Liver (tissue), 9 donors: ENCODE measurements around the gene AAK1. TPM values are rescaled to one million over a fixed set of nuclear protein-coding genes. Genes with fewer than 3 reads are reported as not detected.
"Not testable (repeated sequence)": the region's sequence is repeated elsewhere in the genome, so short reads cannot be mapped to it uniquely, and the experiment has no call there.

Source experiments
- DNase-seq: peaks from one replicate; pipeline ENCODE4 v3.0.0-alpha.2; 2017; ENCODE audit warnings: low spot score
- H3K27ac ChIP-seq, 2 donors: one replicate each; pipeline ENCODE4 v1.7.0; 2013; ENCODE audit warnings: inconsistent platforms in 2 of 2, low read length in 2 of 2, control low read depth in 1 of 2, low read depth in 1 of 2, mild to moderate bottlenecking in 1 of 2
- H3K27me3 ChIP-seq, 4 donors: one replicate each; pipeline versions ENCODE4 v1.6.1 to v1.7.0; 2013; ENCODE audit warnings: low read length in 3 of 4, inconsistent platforms in 1 of 4, mild to moderate bottlenecking in 1 of 4, moderate library complexity in 1 of 4; ENCODE audit not compliant: control insufficient read depth in 4 of 4, insufficient read depth in 4 of 4
- H3K36me3 ChIP-seq, 4 donors: one replicate each; pipeline versions ENCODE4 v1.6.1 to v1.7.0; 2013; ENCODE audit warnings: low read length in 3 of 4, mild to moderate bottlenecking in 3 of 4, low read depth in 1 of 4, moderate library complexity in 1 of 4; ENCODE audit not compliant: control insufficient read depth in 4 of 4, insufficient read depth in 3 of 4
- H3K4me1 ChIP-seq, 4 donors: one replicate each; pipeline versions ENCODE4 v1.6.1 to v1.7.0; 2013; ENCODE audit warnings: low read length in 3 of 4, mild to moderate bottlenecking in 3 of 4, moderate library complexity in 1 of 4; ENCODE audit not compliant: control insufficient read depth in 4 of 4, insufficient read depth in 4 of 4
- H3K4me3 ChIP-seq, 3 donors: one replicate each; pipeline versions ENCODE4 v1.6.1 to v1.7.0; 2013; ENCODE audit warnings: low read length in 3 of 3, control low read depth in 1 of 3, low read depth in 1 of 3, mild to moderate bottlenecking in 1 of 3
- H3K9ac ChIP-seq, 2 donors: one replicate each; pipeline ENCODE4 v1.7.0; 2013; ENCODE audit warnings: low read length in 2 of 2, mild to moderate bottlenecking in 2 of 2, moderate library complexity in 2 of 2, control low read depth in 1 of 2, low read depth in 1 of 2
- H3K9me3 ChIP-seq, 4 donors: one replicate each; pipeline versions ENCODE4 v1.6.1 to v1.7.0; 2013; ENCODE audit warnings: low read length in 3 of 4; ENCODE audit not compliant: control insufficient read depth in 4 of 4
- EGR1 ChIP-seq, 2 donors: IDR thresholded peaks; 2 replicates each; pipeline ENCODE4 v1.6.1; 2016 to 2018; ENCODE audit warnings: antibody characterized with exemption in 2 of 2, low read depth in 2 of 2
- FOXA1 ChIP-seq: IDR thresholded peaks from 2 replicates; pipeline ENCODE4 v1.6.1; 2016; ENCODE audit warnings: antibody characterized with exemption
- FOXA2 ChIP-seq: IDR thresholded peaks from 2 replicates; pipeline ENCODE4 v1.6.1; 2016; ENCODE audit warnings: antibody characterized with exemption
- GABPA ChIP-seq, 2 donors: IDR thresholded peaks in 1 of 2; conservative IDR thresholded peaks in 1 of 2; 2 replicates each; pipeline ENCODE4 v1.6.1; 2016; ENCODE audit warnings: antibody characterized with exemption in 2 of 2, mild to moderate bottlenecking in 1 of 2, moderate library complexity in 1 of 2
- HNF4A ChIP-seq, 2 donors: conservative IDR thresholded peaks; 2 replicates each; pipeline ENCODE4 v1.6.1; 2016; ENCODE audit warnings: antibody characterized with exemption in 2 of 2, mild to moderate bottlenecking in 2 of 2
- HNF4G ChIP-seq: IDR thresholded peaks from 2 replicates; pipeline ENCODE4 v1.6.1; 2016; ENCODE audit warnings: antibody characterized with exemption
- NR2F2 ChIP-seq: IDR thresholded peaks from 2 replicates; pipeline ENCODE4 v1.6.1; 2016; ENCODE audit warnings: antibody characterized with exemption
- RXRA ChIP-seq, 2 donors: IDR thresholded peaks; 2 replicates each; pipeline ENCODE4 v1.6.1; 2017 to 2018; ENCODE audit warnings: antibody characterized with exemption in 2 of 2, mild to moderate bottlenecking in 1 of 2
- YY1 ChIP-seq: IDR thresholded peaks from 2 replicates; pipeline ENCODE4 v1.6.1; 2016; ENCODE audit warnings: antibody characterized with exemption, mild to moderate bottlenecking
- WGBS: extraction: QIAGEN DNeasy Blood & Tissue Kit; methylation state at CpG from one replicate; pipeline ENCODE4 v1.1.7; 2013; 5-methylcytosine and 5-hydroxymethylcytosine counted together
- polyA plus RNA-seq, 2 donors: library from polyadenylated mRNA; stranded (reverse) in 1 of 2; unstranded in 1 of 2; fragments of 200-250 nt in 1 of 2; fragments of >200 nt in 1 of 2; fragmentation: Nextera tagmentation in 1 of 2; extraction: Ambion mirVana in 1 of 2; gene quantifications; one replicate each; pipeline versions ENCODE4 v1.2.1 to v1.2.3, GENCODE V29; 2013 to 2015
- total RNA-seq, 2 donors: library from RNA; depleted of rRNA; stranded (reverse); fragments of >200 nt; gene quantifications; one replicate each; pipeline ENCODE4 v1.2.3, GENCODE V29; 2014
- TF ChIP-seq, protein P1 (sequence below): IDR thresholded peaks from 2 replicates; pipeline ENCODE4 v1.6.1; 2016; ENCODE audit warnings: antibody characterized with exemption, mild to moderate bottlenecking
- TF ChIP-seq, protein P2 (sequence below): IDR thresholded peaks from 2 replicates; pipeline ENCODE4 v1.6.1; 2016; ENCODE audit warnings: antibody characterized with exemption
- TF ChIP-seq, protein P3 (sequence below): IDR thresholded peaks from 2 replicates; pipeline ENCODE4 v1.6.1; 2016; ENCODE audit warnings: antibody characterized with exemption
- donor health status: healthy.
- donor health status: healthy.
- donor health status: healthy.
- donor health status: healthy.
- donor health status: healthy.

AAK1 gene
- total and polyA plus RNA-seq, 4 donors, result 3.9 to 14.3 (median 11.3) TPM

DNA sequence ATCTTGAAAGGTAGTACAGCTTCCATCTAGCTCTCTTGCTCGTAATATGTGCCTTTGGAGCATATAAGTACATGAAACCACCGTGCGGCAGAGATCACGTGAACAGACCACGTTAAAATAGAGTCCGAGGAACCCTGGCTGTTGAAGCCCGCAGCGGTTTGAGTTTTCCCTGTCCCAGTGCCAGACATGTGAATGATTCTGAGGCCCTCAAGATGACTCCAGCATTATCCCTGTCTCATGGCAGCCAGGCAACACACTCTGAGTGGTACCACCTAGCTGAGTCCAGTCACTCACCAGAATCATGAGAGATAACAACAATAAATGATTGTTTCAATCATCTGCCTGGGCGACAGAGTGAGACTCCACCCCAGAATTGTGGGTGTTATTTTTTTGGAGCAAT is 21.6 kb upstream of the AAK1 start:
- DNase-seq, result no peak
- Histone ChIP-seq H3K4me1 (peaks cover 0 to 4% (median 0%) of the 10 kb centered on the region in 4 donors), H3K9ac (no peak overlapping the region), H3K27me3 (no peaks in the 10 kb centered on the region), H3K36me3 (no peaks in the 10 kb centered on the region), H3K4me3 (no peak overlapping the region), H3K27ac (no peak overlapping the region), H3K9me3 (no peaks in the 10 kb centered on the region)
- TF ChIP-seq FOXA1, result no peak
- no peak for TF ChIP-seq YY1
- 96% methylated on average over 9 of the region's 9 CpGs for WGBS

DNA sequence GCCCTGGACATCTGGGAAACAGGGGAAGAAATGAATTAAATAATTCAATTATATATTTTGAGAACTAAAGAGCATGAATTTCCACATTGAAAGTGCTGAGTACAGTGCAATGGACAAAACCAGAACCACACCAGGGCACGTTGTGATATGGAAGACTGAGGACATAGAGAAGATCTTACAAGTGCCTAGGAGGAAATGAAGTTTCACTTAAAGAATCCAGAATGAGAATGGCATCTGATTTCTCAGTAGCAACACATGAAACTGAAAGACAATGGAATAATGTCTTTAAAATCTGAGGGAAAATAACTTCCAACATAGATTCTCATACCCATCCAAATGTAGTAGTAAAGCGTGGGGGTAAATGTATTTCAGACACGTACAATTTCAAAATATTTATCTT is 20.3 kb upstream of the AAK1 start:
- Histone ChIP-seq H3K4me3 (no peak overlapping the region), H3K36me3 (no peaks in the 10 kb centered on the region), H3K4me1 (peaks cover 0 to 4% (median 0%) of the 10 kb centered on the region in 4 donors), H3K9ac (no peak overlapping the region), H3K27me3 (no peaks in the 10 kb centered on the region), H3K9me3 (no peaks in the 10 kb centered on the region), H3K27ac (no peak overlapping the region)
- 92% methylated on average over 3 of the region's 3 CpGs for WGBS
- DNase-seq, result no peak
- no peak for TF ChIP-seq FOXA2
- no peak for TF ChIP-seq NR2F2
- TF ChIP-seq, protein P1, sequence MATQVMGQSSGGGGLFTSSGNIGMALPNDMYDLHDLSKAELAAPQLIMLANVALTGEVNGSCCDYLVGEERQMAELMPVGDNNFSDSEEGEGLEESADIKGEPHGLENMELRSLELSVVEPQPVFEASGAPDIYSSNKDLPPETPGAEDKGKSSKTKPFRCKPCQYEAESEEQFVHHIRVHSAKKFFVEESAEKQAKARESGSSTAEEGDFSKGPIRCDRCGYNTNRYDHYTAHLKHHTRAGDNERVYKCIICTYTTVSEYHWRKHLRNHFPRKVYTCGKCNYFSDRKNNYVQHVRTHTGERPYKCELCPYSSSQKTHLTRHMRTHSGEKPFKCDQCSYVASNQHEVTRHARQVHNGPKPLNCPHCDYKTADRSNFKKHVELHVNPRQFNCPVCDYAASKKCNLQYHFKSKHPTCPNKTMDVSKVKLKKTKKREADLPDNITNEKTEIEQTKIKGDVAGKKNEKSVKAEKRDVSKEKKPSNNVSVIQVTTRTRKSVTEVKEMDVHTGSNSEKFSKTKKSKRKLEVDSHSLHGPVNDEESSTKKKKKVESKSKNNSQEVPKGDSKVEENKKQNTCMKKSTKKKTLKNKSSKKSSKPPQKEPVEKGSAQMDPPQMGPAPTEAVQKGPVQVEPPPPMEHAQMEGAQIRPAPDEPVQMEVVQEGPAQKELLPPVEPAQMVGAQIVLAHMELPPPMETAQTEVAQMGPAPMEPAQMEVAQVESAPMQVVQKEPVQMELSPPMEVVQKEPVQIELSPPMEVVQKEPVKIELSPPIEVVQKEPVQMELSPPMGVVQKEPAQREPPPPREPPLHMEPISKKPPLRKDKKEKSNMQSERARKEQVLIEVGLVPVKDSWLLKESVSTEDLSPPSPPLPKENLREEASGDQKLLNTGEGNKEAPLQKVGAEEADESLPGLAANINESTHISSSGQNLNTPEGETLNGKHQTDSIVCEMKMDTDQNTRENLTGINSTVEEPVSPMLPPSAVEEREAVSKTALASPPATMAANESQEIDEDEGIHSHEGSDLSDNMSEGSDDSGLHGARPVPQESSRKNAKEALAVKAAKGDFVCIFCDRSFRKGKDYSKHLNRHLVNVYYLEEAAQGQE, result no peak
- no peak for TF ChIP-seq EGR1 (IDR thresholded peaks at IDR 0.05; ENCODE audit: low read depth in 2 of 2)
- TF ChIP-seq GABPA (IDR thresholded peaks at IDR 0.05 in 1 of 2, conservative IDR thresholded peaks at IDR 0.05 in 1 of 2), result no peak
- no peak for TF ChIP-seq HNF4G
- TF ChIP-seq, protein P2, sequence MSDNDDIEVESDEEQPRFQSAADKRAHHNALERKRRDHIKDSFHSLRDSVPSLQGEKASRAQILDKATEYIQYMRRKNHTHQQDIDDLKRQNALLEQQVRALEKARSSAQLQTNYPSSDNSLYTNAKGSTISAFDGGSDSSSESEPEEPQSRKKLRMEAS, result no peak
- TF ChIP-seq HNF4A (conservative IDR thresholded peaks at IDR 0.05), result no peak
- TF ChIP-seq RXRA (IDR thresholded peaks at IDR 0.05), result no peak
- TF ChIP-seq, protein P3, sequence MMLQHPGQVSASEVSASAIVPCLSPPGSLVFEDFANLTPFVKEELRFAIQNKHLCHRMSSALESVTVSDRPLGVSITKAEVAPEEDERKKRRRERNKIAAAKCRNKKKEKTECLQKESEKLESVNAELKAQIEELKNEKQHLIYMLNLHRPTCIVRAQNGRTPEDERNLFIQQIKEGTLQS, result no peak

DNA sequence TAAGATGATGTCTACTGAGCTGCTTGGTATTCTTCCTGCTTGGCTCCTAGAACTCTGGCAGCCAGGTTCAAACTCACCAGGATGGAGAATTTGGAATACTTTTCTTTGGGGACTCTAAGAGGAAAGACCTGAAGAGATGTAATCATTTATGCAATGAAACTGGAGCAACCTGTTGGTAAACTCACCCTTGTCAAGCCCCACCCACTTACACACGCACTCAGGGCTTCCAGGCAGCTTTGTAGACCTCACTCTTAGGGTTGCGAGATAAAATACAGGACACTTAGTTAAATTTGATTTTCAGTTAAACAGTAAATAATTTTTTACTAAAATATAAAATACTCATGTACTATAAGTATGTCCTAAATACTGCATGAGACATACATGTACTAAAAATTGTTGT is 19.0 kb upstream of the AAK1 start:
- H3K27ac ChIP-seq, H3K27me3 ChIP-seq, H3K9me3 ChIP-seq, DNase-seq, H3K4me1 ChIP-seq, H3K36me3 ChIP-seq, H3K4me3 ChIP-seq, H3K9ac ChIP-seq: not testable (repeated sequence)
- WGBS, result 71% methylated on average over 2 of the region's 2 CpGs
